Measurements from ENCODE around the gene ATXN7. TPM values are rescaled to one million over a fixed set of nuclear protein-coding genes. Genes with fewer than 3 reads are reported as not detected.

ATXN7 gene
- polyA plus RNA-seq, 1 donor from 2014 or later: 6.7 TPM

DNA sequence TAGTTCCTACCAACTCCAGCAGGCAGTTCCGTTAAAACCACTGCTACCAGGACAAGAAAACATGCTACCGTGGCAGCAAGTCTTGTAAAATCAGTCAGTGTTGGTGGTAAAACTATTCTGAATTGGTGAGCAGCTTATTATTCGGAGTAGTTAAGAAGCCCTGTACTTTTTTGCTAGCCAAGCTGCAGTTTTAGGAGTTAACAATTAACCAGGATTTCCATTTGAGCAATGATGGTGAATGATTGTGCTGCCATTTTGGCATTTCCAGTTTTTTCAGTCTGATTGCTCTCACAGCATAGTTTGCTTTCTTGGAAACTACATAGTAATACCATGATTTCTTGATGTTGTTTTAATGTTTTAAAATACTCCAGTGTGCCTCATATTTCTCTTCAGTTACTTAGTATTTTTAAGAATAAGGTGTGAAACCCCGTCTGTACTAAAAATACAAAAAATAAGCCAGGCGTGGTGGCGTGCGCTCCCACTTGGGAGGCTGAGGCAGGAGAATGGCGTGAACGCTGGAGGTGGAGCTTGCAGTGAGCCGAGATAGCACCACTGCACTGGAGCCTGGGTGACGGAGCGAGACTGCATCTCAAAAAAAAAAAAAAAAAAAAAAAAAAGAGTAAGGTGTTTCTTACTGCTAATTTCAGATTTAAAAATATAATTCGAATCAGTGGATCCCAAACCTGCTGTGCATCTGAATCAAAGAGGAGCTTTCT is 92.3 kb downstream of the ATXN7 start:
- H4K20me1 ChIP-seq (ENCODE audit: insufficient read depth): no peaks in the 10 kb centered on the region

GRCh38 chr3:63959146-63959545 is 95.5 kb downstream of the ATXN7 start:
- Histone ChIP-seq H2AFZ (ENCODE audit: low read depth, low read length) (no peak overlapping the region), H3K79me2 (replicated peaks; ENCODE audit: insufficient read depth, low read length) (no peaks in the 10 kb centered on the region), H3K9me3 (ENCODE audit: low read length) (no peaks in the 10 kb centered on the region), H3F3A (ENCODE audit: insufficient read depth, low read length, poor library complexity, severe bottlenecking) (no peaks in the 10 kb centered on the region), H3K4me3 (ENCODE audit: low read length) (no peak overlapping the region), H3K27ac (ENCODE audit: low read length) (no peak overlapping the region), H3K9me2 (ENCODE audit: insufficient read depth, low read length) (no peaks in the 10 kb centered on the region), H3K9ac (ENCODE audit: low read length) (no peak overlapping the region), H3K4me2 (ENCODE audit: low read length) (no peak overlapping the region), H3K27me3 (ENCODE audit: insufficient read depth, low read depth, low read length) (no peaks in the 10 kb centered on the region), H3K36me3 (ENCODE audit: insufficient read depth, low read length) (no peaks in the 10 kb centered on the region), H4K20me1 (ENCODE audit: insufficient read depth) (no peaks in the 10 kb centered on the region)
- TF ChIP-seq EP300 (conservative IDR thresholded peaks at IDR 0.05; ENCODE audit: poor library complexity, severe bottlenecking) (no peak), MXI1 (conservative IDR thresholded peaks at IDR 0.05; ENCODE audit: poor library complexity, severe bottlenecking) (no peak), SMC3 (conservative IDR thresholded peaks at IDR 0.05; ENCODE audit: poor library complexity) (no peak), TAF1 (IDR thresholded peaks at IDR 0.05; ENCODE audit: low read depth) (no peak), EZH2 (IDR thresholded peaks at IDR 0.05; ENCODE audit: borderline replicate concordance, insufficient read depth, low read length, poor library complexity, severe bottlenecking) (no peak), POLR2AphosphoS5 (IDR thresholded peaks at IDR 0.05) (no peak), RAD21 (conservative IDR thresholded peaks at IDR 0.05) (no peak)
- TF ChIP-seq, protein P1, sequence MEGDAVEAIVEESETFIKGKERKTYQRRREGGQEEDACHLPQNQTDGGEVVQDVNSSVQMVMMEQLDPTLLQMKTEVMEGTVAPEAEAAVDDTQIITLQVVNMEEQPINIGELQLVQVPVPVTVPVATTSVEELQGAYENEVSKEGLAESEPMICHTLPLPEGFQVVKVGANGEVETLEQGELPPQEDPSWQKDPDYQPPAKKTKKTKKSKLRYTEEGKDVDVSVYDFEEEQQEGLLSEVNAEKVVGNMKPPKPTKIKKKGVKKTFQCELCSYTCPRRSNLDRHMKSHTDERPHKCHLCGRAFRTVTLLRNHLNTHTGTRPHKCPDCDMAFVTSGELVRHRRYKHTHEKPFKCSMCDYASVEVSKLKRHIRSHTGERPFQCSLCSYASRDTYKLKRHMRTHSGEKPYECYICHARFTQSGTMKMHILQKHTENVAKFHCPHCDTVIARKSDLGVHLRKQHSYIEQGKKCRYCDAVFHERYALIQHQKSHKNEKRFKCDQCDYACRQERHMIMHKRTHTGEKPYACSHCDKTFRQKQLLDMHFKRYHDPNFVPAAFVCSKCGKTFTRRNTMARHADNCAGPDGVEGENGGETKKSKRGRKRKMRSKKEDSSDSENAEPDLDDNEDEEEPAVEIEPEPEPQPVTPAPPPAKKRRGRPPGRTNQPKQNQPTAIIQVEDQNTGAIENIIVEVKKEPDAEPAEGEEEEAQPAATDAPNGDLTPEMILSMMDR (IDR thresholded peaks at IDR 0.05; ENCODE audit: poor library complexity, severe bottlenecking): no peak

More for the DNA sequence above, 92.3 kb downstream of the ATXN7 start:
- H3K27me3 ChIP-seq (ENCODE audit: insufficient read depth, low read depth, low read length): no peaks in the 10 kb centered on the region
- TF ChIP-seq, protein P1 (IDR thresholded peaks at IDR 0.05; ENCODE audit: poor library complexity, severe bottlenecking): no peak
- no peak for TF ChIP-seq MXI1 (conservative IDR thresholded peaks at IDR 0.05; ENCODE audit: poor library complexity, severe bottlenecking)
- no peak for TF ChIP-seq POLR2AphosphoS5 (IDR thresholded peaks at IDR 0.05)
- no peak for TF ChIP-seq REST (IDR thresholded peaks at IDR 0.05; ENCODE audit: borderline replicate concordance)
- TF ChIP-seq TAF1 (IDR thresholded peaks at IDR 0.05; ENCODE audit: low read depth): no peak
- TF ChIP-seq EP300 (conservative IDR thresholded peaks at IDR 0.05; ENCODE audit: poor library complexity, severe bottlenecking): no peak
- TF ChIP-seq EZH2 (IDR thresholded peaks at IDR 0.05; ENCODE audit: borderline replicate concordance, insufficient read depth, low read length, poor library complexity, severe bottlenecking): no peak
- TF ChIP-seq SMC3 (conservative IDR thresholded peaks at IDR 0.05; ENCODE audit: poor library complexity): no peak
- TF ChIP-seq RAD21 (conservative IDR thresholded peaks at IDR 0.05): no peak
- H3K27ac ChIP-seq (ENCODE audit: low read length): no peak overlapping the region
- H3K4me2 ChIP-seq (ENCODE audit: low read length): no peak overlapping the region
- H3K9me3 ChIP-seq (ENCODE audit: low read length): no peaks in the 10 kb centered on the region
- H3K79me2 ChIP-seq (replicated peaks; ENCODE audit: insufficient read depth, low read length): no peaks in the 10 kb centered on the region
- H2AFZ ChIP-seq (ENCODE audit: low read depth, low read length): no peak overlapping the region
- H3K9ac ChIP-seq (ENCODE audit: low read length): no peak overlapping the region
- H3K4me3 ChIP-seq (ENCODE audit: low read length): no peak overlapping the region
- no peaks in the 10 kb centered on the region for H3F3A ChIP-seq (ENCODE audit: insufficient read depth, low read length, poor library complexity, severe bottlenecking)
- no peaks in the 10 kb centered on the region for H3K9me2 ChIP-seq (ENCODE audit: insufficient read depth, low read length)
- H3K36me3 ChIP-seq (ENCODE audit: insufficient read depth, low read length): no peaks in the 10 kb centered on the region
